Measurements from ENCODE around the gene TULP1.

DNA sequence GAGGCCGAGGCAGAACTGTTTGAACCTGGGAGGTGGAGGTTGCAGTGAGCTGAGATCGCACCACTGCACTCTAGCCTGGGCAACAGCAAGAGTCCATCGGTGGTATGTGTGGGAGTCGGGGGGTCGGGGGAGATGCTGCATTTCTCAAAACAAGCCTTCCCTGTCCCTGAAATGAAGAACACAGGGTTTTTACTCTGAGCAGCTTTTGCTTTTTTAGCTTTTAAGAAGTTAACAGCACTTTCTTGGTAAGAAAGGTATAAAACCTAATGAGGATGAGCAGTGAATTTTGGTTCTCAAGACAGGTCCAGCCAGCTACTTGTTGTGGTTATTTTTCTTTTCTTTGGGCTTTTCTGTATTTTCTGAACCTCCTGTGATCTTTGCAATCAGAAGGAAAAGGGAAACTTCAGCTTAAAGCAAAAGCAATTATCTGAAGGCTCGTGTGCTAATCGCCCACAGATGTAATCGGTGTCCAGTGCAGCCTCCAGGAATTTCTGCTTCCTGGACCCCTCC is 40.8 kb downstream of the TULP1 start:
- TF ChIP-seq, protein P1, sequence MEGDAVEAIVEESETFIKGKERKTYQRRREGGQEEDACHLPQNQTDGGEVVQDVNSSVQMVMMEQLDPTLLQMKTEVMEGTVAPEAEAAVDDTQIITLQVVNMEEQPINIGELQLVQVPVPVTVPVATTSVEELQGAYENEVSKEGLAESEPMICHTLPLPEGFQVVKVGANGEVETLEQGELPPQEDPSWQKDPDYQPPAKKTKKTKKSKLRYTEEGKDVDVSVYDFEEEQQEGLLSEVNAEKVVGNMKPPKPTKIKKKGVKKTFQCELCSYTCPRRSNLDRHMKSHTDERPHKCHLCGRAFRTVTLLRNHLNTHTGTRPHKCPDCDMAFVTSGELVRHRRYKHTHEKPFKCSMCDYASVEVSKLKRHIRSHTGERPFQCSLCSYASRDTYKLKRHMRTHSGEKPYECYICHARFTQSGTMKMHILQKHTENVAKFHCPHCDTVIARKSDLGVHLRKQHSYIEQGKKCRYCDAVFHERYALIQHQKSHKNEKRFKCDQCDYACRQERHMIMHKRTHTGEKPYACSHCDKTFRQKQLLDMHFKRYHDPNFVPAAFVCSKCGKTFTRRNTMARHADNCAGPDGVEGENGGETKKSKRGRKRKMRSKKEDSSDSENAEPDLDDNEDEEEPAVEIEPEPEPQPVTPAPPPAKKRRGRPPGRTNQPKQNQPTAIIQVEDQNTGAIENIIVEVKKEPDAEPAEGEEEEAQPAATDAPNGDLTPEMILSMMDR (conservative IDR thresholded peaks at IDR 0.05; ENCODE audit: low read length): no peak
- TF ChIP-seq EZH2phosphoT487 (IDR thresholded peaks at IDR 0.05; ENCODE audit: borderline replicate concordance): no peak

Data from Loucy (cell line).